HG03565 (cell line): ENCODE measurements around the gene STKLD1.
"Not testable (repeated sequence)": the region's sequence is repeated elsewhere in the genome, so short reads cannot be mapped to it uniquely, and the experiment has no call there.

Experiments
- ATAC-seq: cut with Tn5 transposase; IDR thresholded peaks from one replicate; pipeline ENCODE4 v1.9.1; 2021; ENCODE audit warnings: mild to moderate bottlenecking, moderate library complexity; ENCODE audit not compliant: unreplicated experiment

Gene STKLD1

GRCh38 chr9:133382507-133383141 is 6.5 kb downstream of the STKLD1 start:
- no peak for ATAC-seq

GRCh38 chr9:133383438-133383837 is 7.3 kb downstream of the STKLD1 start:
- ATAC-seq, result no peak

- no peak for ATAC-seq
Measured at GRCh38 chr9:133384736-133385321, 8.7 kb downstream of the STKLD1 start.

- no peak for ATAC-seq
Measured at GRCh38 chr9:133385452-133385851, 9.3 kb downstream of the STKLD1 start.

- ATAC-seq, result no peak
Measured at GRCh38 chr9:133386338-133386737, 10.2 kb downstream of the STKLD1 start.

GRCh38 chr9:133387680-133388079 is 11.5 kb downstream of the STKLD1 start:
- no peak for ATAC-seq

GRCh38 chr9:133389025-133389557 is 12.9 kb downstream of the STKLD1 start:
- no peak for ATAC-seq

DNA sequence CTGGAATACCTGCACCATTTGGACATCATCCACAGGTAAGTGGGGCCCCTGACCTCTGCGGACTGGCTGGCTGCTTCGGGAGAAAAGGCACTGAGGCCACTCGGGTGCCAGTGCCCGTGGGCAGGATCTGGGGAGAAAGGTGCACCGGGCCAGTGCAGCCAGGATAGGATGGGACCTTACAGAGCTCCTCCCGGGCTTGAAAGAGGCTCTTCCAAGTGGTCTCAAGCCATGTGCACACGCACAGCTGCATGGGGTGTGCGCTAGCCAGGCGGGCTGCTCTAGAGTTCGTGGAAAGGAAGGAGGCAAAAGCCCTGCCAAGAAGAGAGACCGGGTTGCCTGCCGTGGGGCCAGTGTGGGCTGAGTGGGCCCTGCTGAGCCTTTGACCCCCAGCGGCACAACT is 13.4 kb downstream of the STKLD1 start:
- no peak for ATAC-seq

- no peak for ATAC-seq
Measured at GRCh38 chr9:133390713-133391112, 14.5 kb downstream of the STKLD1 start.

- not testable (repeated sequence) for ATAC-seq
Measured at GRCh38 chr9:133391449-133391848, 15.3 kb downstream of the STKLD1 start.

DNA sequence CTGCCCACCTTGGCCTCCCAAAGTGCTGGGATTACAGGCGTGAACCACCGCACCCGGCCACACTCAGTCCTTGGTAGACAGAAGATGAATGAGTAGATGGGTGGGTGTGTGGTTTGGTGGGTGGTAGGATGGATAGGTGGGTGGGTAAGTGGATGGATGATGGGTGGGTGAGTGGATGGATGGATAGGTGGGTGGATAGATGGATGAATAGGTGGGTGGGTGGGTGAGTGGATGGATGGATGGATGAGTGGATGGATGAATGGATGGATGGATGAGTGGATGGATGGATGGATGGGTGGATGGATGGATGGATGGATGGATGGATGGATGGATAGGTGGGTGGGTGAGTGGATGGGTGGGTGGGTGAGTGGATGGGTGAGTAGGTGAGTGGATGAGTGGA is 16.1 kb downstream of the STKLD1 start:
- not testable (repeated sequence) for ATAC-seq

- no peak for ATAC-seq
Measured at GRCh38 chr9:133393399-133393798, 17.2 kb downstream of the STKLD1 start.

- ATAC-seq, result no peak
Measured at GRCh38 chr9:133394687-133395271, 18.6 kb downstream of the STKLD1 start.

DNA sequence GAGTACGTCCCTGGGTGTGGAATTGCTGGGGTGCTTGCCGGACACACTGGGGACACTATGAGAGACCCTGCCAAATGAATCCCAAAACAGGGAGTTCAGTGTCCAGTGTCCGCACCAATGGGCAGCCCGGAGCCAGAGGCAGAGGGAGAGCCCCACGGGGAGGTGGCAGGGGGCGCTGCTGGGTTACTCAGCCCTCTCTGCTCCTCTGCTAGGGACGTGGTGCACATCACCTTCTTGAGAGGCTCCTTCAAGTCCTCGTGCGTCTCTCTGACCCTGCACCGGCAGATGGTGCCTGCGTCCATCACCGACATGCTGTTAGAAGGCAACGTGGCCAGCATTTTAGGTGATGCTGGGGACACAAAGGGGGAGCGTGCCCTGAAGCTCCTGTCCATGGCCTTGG is 20.8 kb downstream of the STKLD1 start:
- ATAC-seq, result no peak

GRCh38 chr9:133397370-133397769 is 21.2 kb downstream of the STKLD1 start:
- no peak for ATAC-seq

DNA sequence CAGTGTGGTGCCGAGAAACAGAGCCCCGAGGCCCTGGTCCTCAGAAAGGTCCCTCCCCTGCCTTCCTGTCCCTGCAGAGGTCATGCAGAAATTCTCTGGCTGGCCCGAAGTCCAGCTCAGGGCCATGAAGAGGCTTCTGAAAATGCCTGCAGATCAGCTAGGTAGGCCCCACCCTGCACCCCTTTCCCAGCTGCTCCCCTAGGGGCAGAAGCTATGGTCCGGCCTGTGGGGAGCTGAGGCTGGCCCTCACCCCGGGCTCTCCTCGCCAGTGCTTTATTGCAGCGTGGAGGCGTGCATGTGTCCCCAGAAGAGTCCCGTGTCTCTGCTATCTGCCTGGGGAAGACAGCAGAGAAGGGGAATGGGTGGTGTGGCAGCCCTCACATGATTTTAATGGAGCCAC is 21.7 kb downstream of the STKLD1 start:
- ATAC-seq, result no peak

DNA sequence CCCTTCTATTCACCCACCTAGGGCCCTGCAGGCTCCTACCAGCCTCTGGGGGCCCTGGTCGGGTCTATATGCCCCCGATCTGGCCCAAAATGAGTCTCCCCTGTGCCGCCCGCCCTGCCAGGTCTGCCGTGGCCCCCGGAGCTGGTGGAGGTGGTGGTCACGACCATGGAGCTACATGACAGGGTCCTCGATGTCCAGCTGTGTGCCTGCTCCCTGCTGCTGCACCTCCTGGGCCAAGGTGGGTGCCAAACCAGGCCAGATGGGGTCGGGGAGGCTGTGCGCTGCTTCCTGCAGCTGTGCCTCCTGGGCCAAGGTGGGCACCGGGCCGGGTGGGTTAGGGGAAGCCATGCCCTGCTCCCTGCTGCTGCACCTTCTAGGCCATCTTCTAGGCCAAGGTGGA is 24.1 kb downstream of the STKLD1 start:
- no peak for ATAC-seq

DNA sequence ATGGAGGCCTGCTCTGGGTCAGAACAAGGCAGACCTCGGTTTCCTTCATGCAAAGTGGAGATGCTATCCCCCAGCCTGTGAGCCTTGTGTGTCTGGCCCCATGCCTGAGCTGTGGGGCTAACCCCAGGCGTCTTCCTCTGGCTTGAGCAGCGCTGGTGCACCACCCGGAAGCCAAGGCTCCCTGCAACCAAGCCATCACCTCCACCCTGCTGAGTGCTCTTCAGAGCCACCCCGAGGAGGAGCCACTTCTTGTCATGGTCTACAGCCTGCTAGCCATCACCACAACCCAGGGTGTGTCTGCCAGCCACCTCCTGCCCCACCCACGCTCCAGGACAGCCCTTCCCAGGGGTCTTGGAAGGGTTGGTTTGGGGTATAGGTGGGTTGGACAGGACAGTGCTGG is 25.4 kb downstream of the STKLD1 start:
- ATAC-seq, result no peak

DNA sequence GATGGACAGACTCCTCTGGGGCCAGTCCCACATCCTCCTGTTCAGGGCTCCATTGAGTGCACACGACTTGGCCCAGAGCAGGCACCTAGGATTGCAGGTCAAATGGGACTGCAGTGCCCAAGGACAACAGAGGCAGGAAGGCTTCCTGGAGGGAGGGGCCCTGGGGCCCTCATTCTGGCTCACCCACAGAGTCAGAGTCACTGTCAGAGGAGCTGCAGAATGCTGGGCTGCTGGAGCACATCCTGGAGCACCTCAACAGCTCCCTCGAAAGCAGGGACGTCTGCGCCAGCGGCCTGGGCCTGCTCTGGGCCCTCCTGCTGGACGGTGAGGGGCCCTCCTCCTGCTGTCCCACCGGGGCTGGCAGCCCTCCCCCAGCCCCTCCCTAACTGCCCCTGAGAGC is 26.5 kb downstream of the STKLD1 start:
- ATAC-seq, result no peak

- no peak for ATAC-seq
Measured at GRCh38 chr9:133403766-133404453, 27.7 kb downstream of the STKLD1 start.

- no peak for ATAC-seq
Measured at GRCh38 chr9:133404454-133405002, 28.4 kb downstream of the STKLD1 start.
